Activated T-cell treated with anti-CD3 and anti-CD28 coated beads, Interleukin-2, amount 50 U/mL, for 24 hours (primary cell): ENCODE measurements around the gene TRIM9.
"Not testable (repeated sequence)": the region's sequence is repeated elsewhere in the genome, so short reads cannot be mapped to it uniquely, and the experiment has no call there.

Experiments used
- DNase-seq: peaks from one replicate; pipeline ENCODE4 v3.0.0-alpha.2; 2020
- H3K27ac Mint-ChIP-seq: 2 replicates; pipeline ENCODE4 v1.8.0; 2020; ENCODE audit warnings: mild to moderate bottlenecking, mixed read lengths
- H3K27me3 Mint-ChIP-seq: 2 replicates; pipeline ENCODE4 v1.8.0; 2020; ENCODE audit warnings: mixed read lengths
- H3K36me3 Mint-ChIP-seq: 2 replicates; pipeline ENCODE4 v1.8.0; 2020; ENCODE audit warnings: low read depth, mixed read lengths
- H3K4me1 Mint-ChIP-seq: 2 replicates; pipeline ENCODE4 v1.8.0; 2020; ENCODE audit warnings: low read depth, mixed read lengths
- H3K4me3 Mint-ChIP-seq: 2 replicates; pipeline ENCODE4 v1.8.0; 2020; ENCODE audit warnings: mild to moderate bottlenecking, moderate library complexity, mixed read lengths
- H3K9me3 Mint-ChIP-seq: 2 replicates; pipeline ENCODE4 v1.8.0; 2020; ENCODE audit warnings: mixed read lengths

Gene TRIM9

DNA sequence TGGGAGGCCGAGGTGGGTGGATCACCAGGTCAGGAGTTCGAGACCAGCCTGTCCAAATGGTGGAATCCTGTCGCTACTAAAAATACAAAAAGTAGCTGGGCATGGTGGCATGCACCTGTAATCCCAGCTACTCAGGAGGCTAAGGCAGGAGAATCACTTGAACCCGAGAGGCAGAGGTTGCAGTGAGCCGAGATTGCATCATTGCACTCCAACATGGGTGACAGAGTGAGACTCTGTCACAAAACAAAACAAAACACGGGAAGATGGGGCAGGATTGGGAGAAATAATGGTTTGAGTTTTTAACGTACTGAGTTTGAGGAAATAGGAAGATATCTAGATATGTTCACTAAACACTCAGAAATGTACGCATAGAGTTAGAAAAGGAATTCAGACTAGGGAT, 153.3 kb downstream of the TRIM9 start:
- peaks cover 42% of the 10 kb centered on the region for H3K27me3 Mint-ChIP-seq
- not testable (repeated sequence) for H3K4me3 Mint-ChIP-seq

DNA sequence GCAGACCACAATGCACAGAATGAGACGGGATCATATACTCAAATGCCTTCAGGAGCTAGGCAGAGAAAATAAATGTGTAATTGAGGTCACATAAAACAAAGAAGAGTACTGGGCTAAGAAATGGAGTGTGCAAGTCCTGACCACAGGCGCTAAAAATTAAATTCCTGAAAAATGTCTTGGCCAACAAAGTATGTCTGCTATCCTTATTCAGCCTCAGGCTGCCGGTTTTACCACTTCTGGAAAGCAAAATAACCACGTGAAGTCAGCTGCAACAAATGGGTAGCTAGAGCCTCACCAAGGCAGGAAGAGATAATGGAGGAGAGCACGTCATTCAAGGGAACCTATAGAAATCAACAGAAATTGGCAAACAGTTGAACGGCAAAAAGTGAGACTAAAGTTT, 153.8 kb downstream of the TRIM9 start:
- no peak overlapping the region for H3K4me3 Mint-ChIP-seq
- no peak for DNase-seq
- no peak overlapping the region for H3K27ac Mint-ChIP-seq
- H3K9me3 Mint-ChIP-seq = no peaks in the 10 kb centered on the region
- peaks cover 14% of the 10 kb centered on the region for H3K4me1 Mint-ChIP-seq
- H3K27me3 Mint-ChIP-seq = peaks cover 42% of the 10 kb centered on the region
- no peaks in the 10 kb centered on the region for H3K36me3 Mint-ChIP-seq

More for the DNA sequence above, 153.3 kb downstream of the TRIM9 start:
- H3K4me1 Mint-ChIP-seq = peaks cover 14% of the 10 kb centered on the region
- H3K36me3 Mint-ChIP-seq, DNase-seq, H3K9me3 Mint-ChIP-seq, H3K27ac Mint-ChIP-seq: not testable (repeated sequence)

DNA sequence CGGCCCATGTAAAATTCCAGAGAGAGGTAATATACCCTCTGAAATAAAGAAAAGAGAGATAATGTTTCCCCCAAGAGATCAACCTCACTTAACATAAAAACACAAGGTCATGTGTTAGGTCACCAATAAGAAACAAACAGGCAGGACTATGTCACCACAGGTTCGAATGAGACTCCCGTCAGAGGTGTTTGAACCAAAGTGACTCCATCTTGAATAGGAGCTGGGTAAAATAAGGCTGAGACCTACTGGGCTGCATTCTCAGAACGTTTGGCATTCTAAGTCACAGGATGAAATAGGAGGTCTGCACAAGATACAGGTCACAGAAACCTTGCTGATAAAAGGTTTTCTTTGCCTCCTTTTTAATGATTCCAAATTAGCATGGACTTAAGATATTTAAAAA, 157.1 kb downstream of the TRIM9 start:
- H3K36me3 Mint-ChIP-seq = no peaks in the 10 kb centered on the region

DNA sequence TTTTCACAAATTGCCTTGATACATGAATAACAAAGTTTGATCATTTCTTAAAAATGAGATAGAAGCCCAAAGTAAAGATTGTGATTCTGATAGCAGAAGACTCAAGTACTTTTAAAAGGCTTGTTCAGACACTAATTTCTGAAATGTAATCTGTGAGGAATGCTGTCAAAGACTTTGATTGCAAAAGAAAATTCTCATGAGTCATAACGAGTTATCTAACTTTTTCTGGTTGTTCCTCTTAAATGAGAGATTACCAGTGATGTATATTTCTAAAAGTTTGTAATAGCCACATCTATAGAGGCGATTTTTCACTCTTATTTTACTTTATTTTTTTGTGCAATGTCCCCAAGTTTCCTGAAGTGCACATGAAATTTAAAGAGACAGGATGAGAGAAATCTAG, 157.6 kb downstream of the TRIM9 start:
- Mint-ChIP-seq H3K4me1 (no peaks in the 10 kb centered on the region), H3K9me3 (no peaks in the 10 kb centered on the region), H3K36me3 (no peaks in the 10 kb centered on the region), H3K27me3 (peaks cover 36% of the 10 kb centered on the region), H3K27ac (no peak overlapping the region), H3K4me3 (no peak overlapping the region)
- DNase-seq = no peak

More for the DNA sequence above, 157.1 kb downstream of the TRIM9 start:
- Mint-ChIP-seq H3K27me3 (peaks cover 35% of the 10 kb centered on the region), H3K4me3 (no peak overlapping the region), H3K27ac (no peak overlapping the region), H3K4me1 (no peaks in the 10 kb centered on the region), H3K9me3 (no peaks in the 10 kb centered on the region)
- no peak for DNase-seq

DNA sequence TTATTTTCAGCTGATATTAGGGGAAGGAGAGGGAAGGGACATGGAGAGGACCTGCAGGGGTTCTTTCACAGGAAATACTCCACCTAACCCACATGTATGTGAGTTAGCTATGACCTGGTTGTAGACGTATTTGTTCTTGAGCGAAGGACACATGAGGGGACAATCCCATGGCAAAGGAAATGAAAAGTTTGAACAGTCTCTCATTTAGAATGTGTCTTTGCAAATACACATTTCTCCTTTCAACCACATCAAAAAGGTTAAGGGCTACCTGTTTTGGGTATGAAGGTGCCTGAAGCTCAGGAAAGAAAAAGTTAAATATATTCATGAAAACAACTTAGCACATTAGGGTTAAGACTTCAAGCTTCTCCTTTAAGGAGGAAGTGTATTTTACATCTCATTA, 158.0 kb downstream of the TRIM9 start:
- Mint-ChIP-seq H3K36me3 (no peaks in the 10 kb centered on the region), H3K9me3 (no peaks in the 10 kb centered on the region), H3K27me3 (peaks cover 37% of the 10 kb centered on the region), H3K27ac (no peak overlapping the region), H3K4me1 (no peaks in the 10 kb centered on the region), H3K4me3 (no peak overlapping the region)
- DNase-seq = no peak

DNA sequence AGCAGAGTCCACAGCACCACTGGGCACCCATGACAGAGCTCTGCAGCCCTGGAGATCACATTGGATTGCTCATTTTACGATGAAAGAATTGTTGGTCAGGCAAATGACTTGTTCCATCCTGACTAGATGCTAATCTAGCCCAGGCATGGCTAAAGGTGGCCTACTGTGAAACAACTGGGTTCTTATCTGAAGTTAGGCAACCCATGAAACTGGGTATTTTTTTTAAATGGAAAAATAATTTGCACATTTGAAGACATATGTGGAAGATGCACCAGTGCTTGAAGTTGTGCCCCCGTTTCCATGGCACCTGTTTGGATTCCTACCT, 158.9 kb downstream of the TRIM9 start:
- Mint-ChIP-seq H3K27ac (no peak overlapping the region), H3K4me1 (no peaks in the 10 kb centered on the region), H3K27me3 (peaks cover 31% of the 10 kb centered on the region), H3K9me3 (no peaks in the 10 kb centered on the region), H3K36me3 (no peaks in the 10 kb centered on the region), H3K4me3 (no peak overlapping the region)
- DNase-seq = no peak

DNA sequence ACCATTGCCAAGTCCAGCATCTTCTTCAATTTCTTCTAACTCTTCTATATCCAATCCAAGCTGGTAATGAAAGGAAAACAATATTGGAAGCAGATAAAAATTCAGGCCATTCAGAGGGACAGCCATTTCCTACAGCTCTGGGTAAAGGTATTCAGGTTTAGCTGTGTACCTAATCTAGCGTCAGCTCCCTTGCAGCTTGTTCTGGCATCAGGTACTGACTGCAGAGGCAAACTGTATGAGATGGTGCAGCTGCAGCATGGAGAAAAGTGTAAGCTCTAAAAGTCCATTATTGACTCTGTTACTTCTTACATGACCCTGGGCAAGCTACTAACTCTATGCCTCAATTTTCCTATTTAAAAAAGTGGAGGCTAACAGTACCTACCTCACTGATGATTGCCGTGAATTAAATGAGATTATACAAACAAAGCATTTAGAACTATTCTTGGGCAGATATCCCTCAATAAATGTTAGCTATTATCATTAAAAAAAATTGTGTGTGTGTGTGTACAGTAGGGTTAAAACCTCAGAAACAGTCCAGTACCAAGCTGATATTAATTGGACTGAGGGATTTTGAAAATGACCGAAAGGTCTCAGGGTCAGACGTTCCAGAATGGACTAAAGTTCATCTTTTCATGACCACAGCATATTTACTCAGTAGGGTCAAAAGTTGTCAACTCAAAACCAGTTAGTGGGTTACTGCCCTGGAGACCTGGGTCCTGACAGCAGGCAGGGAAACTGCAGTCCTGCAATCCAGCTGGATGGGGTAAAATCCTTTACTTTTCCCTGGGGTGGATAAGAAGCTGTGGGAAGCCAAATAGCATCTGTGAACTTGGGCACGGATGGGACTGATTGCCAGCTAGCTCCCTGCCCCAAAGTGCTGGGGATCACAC, 159.5 kb downstream of the TRIM9 start:
- no peaks in the 10 kb centered on the region for H3K9me3 Mint-ChIP-seq
- H3K4me3 Mint-ChIP-seq = no peak overlapping the region
- H3K4me1 Mint-ChIP-seq = no peaks in the 10 kb centered on the region
- H3K27ac Mint-ChIP-seq = no peak overlapping the region
- DNase-seq = no peak
- H3K36me3 Mint-ChIP-seq = no peaks in the 10 kb centered on the region
- peaks cover 28% of the 10 kb centered on the region for H3K27me3 Mint-ChIP-seq

DNA sequence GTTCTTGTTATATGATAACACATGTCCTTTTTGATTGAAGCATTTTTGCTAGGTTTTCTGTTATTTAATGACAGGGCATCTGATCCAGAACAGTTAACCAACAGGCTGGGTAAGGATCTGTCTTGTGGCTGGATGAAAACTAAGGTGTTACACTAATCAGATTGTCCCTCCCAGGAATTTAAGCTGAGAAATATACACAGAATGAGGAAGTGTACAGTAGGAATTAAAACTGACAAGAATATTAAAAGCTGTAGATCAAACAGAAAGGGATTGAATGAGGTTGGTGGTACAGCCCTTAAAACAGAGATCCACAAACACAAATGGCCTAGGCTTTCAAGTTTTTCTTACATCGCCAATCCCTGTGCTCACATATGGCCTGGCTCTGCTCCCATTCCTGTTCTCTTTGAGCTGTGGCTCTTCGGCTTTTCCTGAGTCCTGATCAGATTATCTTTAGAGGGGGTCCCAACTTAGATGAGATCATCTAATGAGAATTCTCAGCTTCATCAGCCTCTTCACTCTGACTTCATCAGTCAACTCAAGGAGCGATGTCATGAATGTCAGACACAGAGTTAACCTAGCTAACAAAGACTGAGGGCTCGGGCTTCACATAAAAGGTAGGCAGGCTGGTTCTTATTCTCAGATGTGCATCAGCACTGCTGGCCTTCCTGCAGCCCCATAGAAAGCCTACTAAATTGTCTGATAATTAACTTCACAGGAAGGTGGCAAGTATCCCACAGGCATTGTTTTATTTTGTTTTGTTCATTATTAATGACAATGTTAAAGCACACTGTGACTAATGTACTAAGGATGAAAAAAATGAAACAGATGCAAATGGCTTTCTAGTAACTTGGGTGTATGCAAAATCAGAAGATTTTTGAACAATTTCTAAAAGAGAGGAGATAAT, 162.1 kb downstream of the TRIM9 start:
- H3K4me3 Mint-ChIP-seq = no peak overlapping the region
- H3K9me3 Mint-ChIP-seq = no peaks in the 10 kb centered on the region
- H3K27me3 Mint-ChIP-seq = peaks cover 33% of the 10 kb centered on the region
- no peaks in the 10 kb centered on the region for H3K4me1 Mint-ChIP-seq
- H3K27ac Mint-ChIP-seq = no peak overlapping the region
- H3K36me3 Mint-ChIP-seq = no peaks in the 10 kb centered on the region
- DNase-seq = no peak

DNA sequence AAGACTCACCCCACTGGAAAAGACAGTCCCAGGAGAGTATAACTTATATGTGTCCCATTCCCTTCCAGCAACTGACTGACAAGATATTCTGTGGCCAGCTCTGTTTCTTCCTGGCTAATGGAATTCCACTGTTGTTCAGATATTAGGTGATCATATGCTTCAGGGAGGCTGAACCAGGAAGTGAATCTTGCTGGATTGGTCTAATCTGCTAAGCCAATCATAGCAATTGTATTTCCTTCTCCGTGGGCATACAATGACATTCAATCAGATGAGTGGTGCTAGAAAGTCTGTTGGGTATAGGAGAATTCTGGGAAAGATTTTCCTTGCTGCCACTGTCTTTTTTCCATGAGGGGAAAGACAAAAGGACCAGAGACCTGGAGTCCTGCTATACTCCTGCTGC, 162.7 kb downstream of the TRIM9 start:
- H3K9me3 Mint-ChIP-seq = no peaks in the 10 kb centered on the region
- H3K27me3 Mint-ChIP-seq = peaks cover 29% of the 10 kb centered on the region
- no peak overlapping the region for H3K4me3 Mint-ChIP-seq

DNA sequence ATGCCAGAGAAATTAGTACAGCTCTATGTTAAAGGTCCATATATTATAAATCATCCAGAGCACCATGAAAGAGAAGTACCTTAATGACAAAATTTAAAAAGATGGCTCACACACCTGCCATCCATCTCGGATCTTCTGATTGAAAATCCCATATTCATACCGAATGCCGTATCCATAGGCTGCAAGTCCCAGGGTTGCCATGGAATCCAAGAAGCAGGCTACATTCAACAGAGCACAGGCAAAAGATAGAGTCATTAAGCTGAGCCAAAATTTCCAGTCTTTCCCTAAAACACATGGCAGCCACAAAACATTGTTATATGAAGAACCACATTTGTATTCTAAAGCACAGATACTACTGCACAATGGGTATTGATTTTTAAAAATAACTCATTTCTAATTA, 163.3 kb downstream of the TRIM9 start:
- H3K27me3 Mint-ChIP-seq = peaks cover 29% of the 10 kb centered on the region
- DNase-seq = no peak
- no peaks in the 10 kb centered on the region for H3K9me3 Mint-ChIP-seq
- no peaks in the 10 kb centered on the region for H3K4me1 Mint-ChIP-seq
- H3K4me3 Mint-ChIP-seq = no peak overlapping the region
- no peaks in the 10 kb centered on the region for H3K36me3 Mint-ChIP-seq
- H3K27ac Mint-ChIP-seq = no peak overlapping the region

More for the DNA sequence above, 162.7 kb downstream of the TRIM9 start:
- H3K27ac Mint-ChIP-seq = no peak overlapping the region
- H3K4me1 Mint-ChIP-seq = no peaks in the 10 kb centered on the region
- no peak for DNase-seq
- no peaks in the 10 kb centered on the region for H3K36me3 Mint-ChIP-seq

DNA sequence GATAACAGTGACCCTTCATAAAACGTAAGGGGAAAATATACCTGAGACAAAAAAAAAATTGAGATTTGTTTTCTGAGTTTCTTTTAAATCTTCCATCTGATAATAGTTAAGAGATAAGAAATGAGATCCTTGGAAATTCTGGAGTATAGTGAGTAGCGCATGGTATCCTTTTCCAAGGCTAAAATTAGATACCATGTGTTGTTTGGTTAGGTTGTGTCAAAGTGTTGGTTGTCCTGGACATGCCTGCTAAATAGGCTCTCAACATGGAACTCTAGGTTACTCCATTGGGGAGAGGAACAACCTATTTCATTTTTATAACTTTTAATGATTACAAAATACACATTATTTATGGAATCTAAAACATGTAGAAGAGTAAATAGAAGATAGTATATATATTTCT, 165.4 kb downstream of the TRIM9 start:
- no peak overlapping the region for H3K4me3 Mint-ChIP-seq
- H3K9me3 Mint-ChIP-seq = no peaks in the 10 kb centered on the region
- no peaks in the 10 kb centered on the region for H3K36me3 Mint-ChIP-seq
- no peak for DNase-seq
- H3K4me1 Mint-ChIP-seq = no peaks in the 10 kb centered on the region
- H3K27me3 Mint-ChIP-seq = peaks cover 25% of the 10 kb centered on the region
- no peak overlapping the region for H3K27ac Mint-ChIP-seq

DNA sequence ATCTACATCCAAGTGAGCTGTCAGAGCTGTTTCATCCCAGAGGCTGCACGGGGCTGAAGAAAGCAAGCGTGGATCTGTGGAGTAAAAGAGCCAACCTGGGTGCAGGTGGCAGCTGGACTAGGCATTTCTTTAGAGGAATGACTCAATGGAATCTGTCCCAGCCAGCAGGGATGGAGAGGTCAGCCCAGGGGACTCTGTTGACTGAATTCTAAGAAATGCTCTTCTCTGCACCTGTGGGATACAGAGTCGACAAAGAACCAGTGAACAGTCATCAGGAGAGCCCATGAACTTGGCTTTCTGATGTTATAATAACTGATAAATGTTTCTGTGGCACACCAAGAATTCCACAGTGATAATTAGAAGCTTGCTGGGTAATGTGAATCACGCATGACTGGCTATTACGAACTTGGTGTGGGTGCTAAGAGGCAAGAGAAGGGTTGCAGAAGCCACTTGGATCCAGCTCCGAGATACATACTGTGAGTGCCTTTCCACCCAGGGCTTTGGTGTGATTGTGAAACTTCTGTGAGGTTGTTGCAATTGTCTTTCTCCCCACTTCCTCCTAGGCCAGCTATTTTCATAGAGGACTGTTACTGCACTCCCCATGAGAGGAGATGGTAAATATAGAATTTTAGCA, 166.8 kb downstream of the TRIM9 start:
- H3K4me3 Mint-ChIP-seq = no peak overlapping the region
- no peaks in the 10 kb centered on the region for H3K36me3 Mint-ChIP-seq
- H3K9me3 Mint-ChIP-seq = no peaks in the 10 kb centered on the region
- H3K4me1 Mint-ChIP-seq = no peaks in the 10 kb centered on the region
- no peak overlapping the region for H3K27ac Mint-ChIP-seq
- peaks cover 23% of the 10 kb centered on the region for H3K27me3 Mint-ChIP-seq
- no peak for DNase-seq

DNA sequence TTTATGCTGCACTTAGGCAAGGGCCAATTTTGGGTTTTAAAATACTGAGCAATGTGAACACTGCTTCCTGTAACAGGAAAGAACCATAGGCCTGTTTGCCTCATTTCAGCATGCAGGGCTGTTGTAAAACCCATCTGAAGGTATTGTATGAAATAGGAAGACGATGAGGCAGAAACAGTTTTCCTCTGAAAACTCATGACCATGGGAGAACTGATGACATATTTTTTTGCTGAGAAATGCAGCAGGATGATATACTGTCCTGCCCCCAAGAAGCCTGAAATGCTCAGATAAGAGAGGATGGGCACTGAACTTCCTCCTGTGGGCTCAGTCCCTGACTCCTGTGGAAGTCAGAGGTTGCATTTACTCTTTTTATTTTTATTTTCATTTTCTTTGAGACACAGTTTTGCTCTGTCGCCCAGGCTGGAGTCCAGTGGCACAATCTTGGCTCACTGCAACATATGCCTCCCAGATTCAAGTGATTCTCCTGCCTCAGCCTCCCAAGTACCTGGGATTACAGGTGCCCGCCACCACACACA, 168.0 kb downstream of the TRIM9 start:
- no peaks in the 10 kb centered on the region for H3K9me3 Mint-ChIP-seq
- DNase-seq = no peak

More for the DNA sequence above, 168.0 kb downstream of the TRIM9 start:
- Mint-ChIP-seq H3K36me3 (no peaks in the 10 kb centered on the region), H3K4me1 (no peaks in the 10 kb centered on the region), H3K27me3 (peaks cover 16% of the 10 kb centered on the region), H3K27ac (no peak overlapping the region), H3K4me3 (no peak overlapping the region)
